PC-9 (cell line): ENCODE measurements around the gene GLS. TPM values are rescaled to one million over a fixed set of nuclear protein-coding genes. Genes with fewer than 3 reads are reported as not detected.

Source experiments
- BruUV-seq: library from RNA; stranded (reverse); fragments of 400-500 nt; replicated peaks from 2 replicates; lab custom pipeline; 2021; lab: Mats Ljungman, UMichigan
- CTCF ChIA-PET: fragments of 300-600 bp; sonication (Branson Sonifier 250); formaldehyde crosslinking; loops from one replicate; lab custom pipeline; 2022; ENCODE audit warnings: antibody characterized with exemption; lab: Charles Lee
- POLR2A ChIA-PET: fragments of 300-600 bp; sonication (Branson Sonifier 250); formaldehyde crosslinking; loops from one replicate; lab custom pipeline; 2022; ENCODE audit warnings: antibody characterized with exemption; ENCODE audit not compliant: unreplicated experiment; lab: Charles Lee
- DNase-seq, 2 experiments: peaks; one replicate each; pipeline versions ENCODE4 v3.0.0 to v3.0.0-alpha.2; 2015 to 2022; ENCODE audit warnings: mixed read lengths in 1 of 2
- H2AFZ ChIP-seq: fragments of 200-600 bp; sonication (generic); 2 replicates; pipeline ENCODE4 v1.8.1; 2017; ENCODE audit warnings: antibody characterized with exemption
- H3F3A ChIP-seq: fragments of 200-600 bp; sonication (generic); 2 replicates; pipeline ENCODE4 v1.8.1; 2017; ENCODE audit warnings: antibody characterized with exemption, mild to moderate bottlenecking, low read depth; ENCODE audit not compliant: insufficient read depth
- H3K27ac ChIP-seq: fragments of 200-600 bp; sonication (generic); 2 replicates; pipeline ENCODE4 v1.6.1; 2016; ENCODE audit warnings: mixed run types
- H3K27me3 ChIP-seq: fragments of 200-600 bp; sonication (generic); 2 replicates; pipeline ENCODE4 v1.6.1; 2016; ENCODE audit warnings: low read depth, mixed run types; ENCODE audit not compliant: insufficient read depth
- H3K36me3 ChIP-seq: fragments of 200-600 bp; sonication (generic); 2 replicates; pipeline ENCODE4 v1.6.1; 2016; ENCODE audit warnings: low read depth, mixed run types
- H3K4me1 ChIP-seq: fragments of 200-600 bp; sonication (generic); replicated peaks from 2 replicates; pipeline ENCODE4 v1.6.1; 2016; ENCODE audit warnings: mixed run types; ENCODE audit not compliant: insufficient read depth
- H3K4me2 ChIP-seq: fragments of 200-600 bp; sonication (generic); 2 replicates; pipeline ENCODE4 v1.6.1; 2017; ENCODE audit warnings: mixed run types
- H3K4me3 ChIP-seq: fragments of 200-600 bp; sonication (generic); 2 replicates; pipeline ENCODE4 v1.6.1; 2016; ENCODE audit warnings: mixed run types
- H3K79me2 ChIP-seq: fragments of 200-600 bp; sonication (generic); 2 replicates; pipeline ENCODE4 v1.6.1; 2017; ENCODE audit warnings: low read depth, mixed run types
- H3K9me2 ChIP-seq: fragments of 200-600 bp; sonication (generic); 2 replicates; pipeline ENCODE4 v1.8.1; 2017; ENCODE audit warnings: mild to moderate bottlenecking; ENCODE audit not compliant: insufficient read depth
- H3K9me3 ChIP-seq: fragments of 200-600 bp; sonication (generic); 2 replicates; pipeline ENCODE4 v1.8.1; 2016; ENCODE audit warnings: low read depth; ENCODE audit not compliant: insufficient read depth
- H4K20me1 ChIP-seq: fragments of 200-600 bp; sonication (generic); 2 replicates; pipeline ENCODE4 v1.8.1; 2017; ENCODE audit not compliant: insufficient read depth
- EZH2 ChIP-seq: fragments of 200-600 bp; sonication (generic); IDR thresholded peaks from 2 replicates; pipeline ENCODE4 v1.8.0; 2017; ENCODE audit warnings: antibody characterized with exemption, low read depth
- intact Hi-C: fragments of 100-400 bp; cut with micrococcal nuclease; formaldehyde crosslinking; loops from one replicate; pipeline ENCODE4 v1.10.0; 2022; ENCODE audit not compliant: unreplicated experiment
- total RNA-seq: library from RNA; stranded (reverse); gene quantifications from 2 replicates; pipeline ENCODE4 v1.2.3, GENCODE V29; 2021
- TF ChIP-seq, protein P1 (sequence below): fragments of 200-600 bp; sonication (generic); conservative IDR thresholded peaks from 2 replicates; pipeline ENCODE4 v1.6.1; 2017; ENCODE audit warnings: mixed run types, antibody characterized with exemption, mild to moderate bottlenecking, moderate library complexity

The GLS gene
- total RNA-seq, 1 experiment from 2014 or later: 68.5 TPM

DNA sequence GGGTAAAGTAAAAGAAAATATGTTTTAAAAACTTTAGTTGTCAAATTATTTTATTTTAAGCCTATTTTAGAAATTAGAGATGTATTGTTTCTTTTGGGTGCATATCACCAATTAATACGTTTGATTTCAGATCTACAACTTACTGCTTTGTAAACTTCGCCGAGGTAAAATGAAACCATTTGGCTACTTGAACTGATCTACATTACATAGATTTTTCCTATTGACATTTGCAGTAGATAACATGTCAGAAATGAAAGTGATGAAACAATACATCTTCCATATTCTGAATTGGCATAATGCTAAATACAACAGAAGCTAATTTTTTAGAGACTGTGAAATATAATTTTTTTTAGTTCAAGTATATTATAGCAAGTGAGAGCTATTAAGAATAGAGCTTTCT, 39.5 kb downstream of the GLS start:
- Histone ChIP-seq H2AFZ (no peak overlapping the region), H3K9me2 (no peaks in the 10 kb centered on the region), H3K4me1 (no peaks in the 10 kb centered on the region), H3K36me3 (peaks cover 41% of the 10 kb centered on the region), H3K79me2 (no peaks in the 10 kb centered on the region), H3K4me2 (no peak overlapping the region), H3K4me3 (no peak overlapping the region), H4K20me1 (no peaks in the 10 kb centered on the region), H3K27me3 (no peaks in the 10 kb centered on the region), H3K9me3 (no peaks in the 10 kb centered on the region), H3F3A (peaks cover 12% of the 10 kb centered on the region; the same call in 1 of the 2 replicates), H3K27ac (no peak overlapping the region)
- POLR2A ChIA-PET: no interaction called here
- intact Hi-C loops: loop anchor here (10.0 kb wide), 1 partner anchor 65 kb away; no protein-coding TSS in a partner anchor
- no peak for DNase-seq
- no peak for TF ChIP-seq EZH2
- TF ChIP-seq, protein P1, sequence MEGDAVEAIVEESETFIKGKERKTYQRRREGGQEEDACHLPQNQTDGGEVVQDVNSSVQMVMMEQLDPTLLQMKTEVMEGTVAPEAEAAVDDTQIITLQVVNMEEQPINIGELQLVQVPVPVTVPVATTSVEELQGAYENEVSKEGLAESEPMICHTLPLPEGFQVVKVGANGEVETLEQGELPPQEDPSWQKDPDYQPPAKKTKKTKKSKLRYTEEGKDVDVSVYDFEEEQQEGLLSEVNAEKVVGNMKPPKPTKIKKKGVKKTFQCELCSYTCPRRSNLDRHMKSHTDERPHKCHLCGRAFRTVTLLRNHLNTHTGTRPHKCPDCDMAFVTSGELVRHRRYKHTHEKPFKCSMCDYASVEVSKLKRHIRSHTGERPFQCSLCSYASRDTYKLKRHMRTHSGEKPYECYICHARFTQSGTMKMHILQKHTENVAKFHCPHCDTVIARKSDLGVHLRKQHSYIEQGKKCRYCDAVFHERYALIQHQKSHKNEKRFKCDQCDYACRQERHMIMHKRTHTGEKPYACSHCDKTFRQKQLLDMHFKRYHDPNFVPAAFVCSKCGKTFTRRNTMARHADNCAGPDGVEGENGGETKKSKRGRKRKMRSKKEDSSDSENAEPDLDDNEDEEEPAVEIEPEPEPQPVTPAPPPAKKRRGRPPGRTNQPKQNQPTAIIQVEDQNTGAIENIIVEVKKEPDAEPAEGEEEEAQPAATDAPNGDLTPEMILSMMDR: no peak
- CTCF ChIA-PET: interaction anchor here (0.6 kb wide), 1 partner anchor 54 kb away, joined by 6 read pairs; no protein-coding TSS in a partner anchor
- BruUV-seq: no TSS peak

DNA sequence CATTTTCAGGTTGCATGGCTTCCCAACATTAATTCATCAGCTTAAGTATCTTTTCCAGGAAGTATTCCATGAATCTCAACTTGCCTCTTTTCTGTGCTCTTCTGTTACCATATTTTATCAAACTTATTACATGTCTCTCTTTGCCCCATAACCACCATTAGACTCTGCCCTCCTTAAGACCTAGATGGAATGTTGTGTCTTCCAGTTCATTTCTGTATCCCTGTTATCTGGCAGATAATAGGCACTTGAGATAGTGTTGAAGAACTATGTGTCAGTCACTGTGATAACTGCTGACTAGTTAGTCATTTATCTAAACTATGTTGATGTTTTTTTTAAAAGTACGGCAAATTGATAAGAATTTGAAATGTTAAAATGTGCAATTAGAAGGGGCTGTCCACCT, 41.8 kb downstream of the GLS start:
- Histone ChIP-seq H3K4me1 (no peaks in the 10 kb centered on the region), H3K79me2 (no peaks in the 10 kb centered on the region), H3K4me3 (no peak overlapping the region), H2AFZ (no peak overlapping the region), H3F3A (peaks cover 12% of the 10 kb centered on the region; the same call in 1 of the 2 replicates), H3K36me3 (peaks cover 34% of the 10 kb centered on the region), H3K27ac (no peak overlapping the region), H3K4me2 (no peak overlapping the region), H4K20me1 (no peaks in the 10 kb centered on the region), H3K9me3 (no peaks in the 10 kb centered on the region), H3K9me2 (no peaks in the 10 kb centered on the region), H3K27me3 (no peaks in the 10 kb centered on the region)
- ChIA-PET CTCF (no interaction called here), POLR2A (no interaction called here)
- intact Hi-C loops: loop anchor here (10.0 kb wide), 1 partner anchor 62 kb away; no protein-coding TSS in a partner anchor
- TF ChIP-seq EZH2: no peak
- TF ChIP-seq, protein P1: no peak
- DNase-seq: no peak
- no TSS peak for BruUV-seq

DNA sequence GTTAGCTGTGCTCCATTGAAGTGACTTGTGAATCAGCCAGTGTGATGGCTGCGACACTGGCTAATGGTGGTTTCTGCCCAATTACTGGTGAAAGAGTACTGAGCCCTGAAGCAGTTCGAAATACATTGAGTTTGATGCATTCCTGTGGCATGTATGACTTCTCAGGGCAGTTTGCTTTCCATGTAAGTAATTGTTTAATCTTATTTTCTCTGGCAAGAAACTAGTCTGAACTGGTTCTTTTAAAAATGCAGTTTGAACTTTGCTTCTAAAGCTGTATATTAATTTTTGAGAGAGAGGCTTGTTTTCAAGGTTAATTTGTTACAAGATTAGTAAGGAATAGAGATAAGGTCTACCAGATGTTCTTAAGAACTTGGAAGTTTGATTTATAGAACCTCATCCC, 46.7 kb downstream of the GLS start:
- no peak overlapping the region for H3K4me2 ChIP-seq
- peaks cover 16% of the 10 kb centered on the region; the same call in 1 of the 2 replicates for H3K36me3 ChIP-seq
- TF ChIP-seq, protein P1: no peak
- TF ChIP-seq EZH2: no peak
- no peaks in the 10 kb centered on the region for H3K27me3 ChIP-seq
- no TSS peak for BruUV-seq
- POLR2A ChIA-PET: no interaction called here
- H3K79me2 ChIP-seq: no peaks in the 10 kb centered on the region
- H3K9me2 ChIP-seq: no peaks in the 10 kb centered on the region
- CTCF ChIA-PET: no interaction called here
- no peak for DNase-seq
- H3K27ac ChIP-seq: no peak overlapping the region
- H3K4me1 ChIP-seq: no peaks in the 10 kb centered on the region
- intact Hi-C loops: loop anchor here (10.0 kb wide), 1 partner anchor 58 kb away; no protein-coding TSS in a partner anchor
- no peak overlapping the region for H2AFZ ChIP-seq
- H3F3A ChIP-seq: peaks cover 3% of the 10 kb centered on the region; the same call in 1 of the 2 replicates
- no peaks in the 10 kb centered on the region for H4K20me1 ChIP-seq
- no peaks in the 10 kb centered on the region for H3K9me3 ChIP-seq
- H3K4me3 ChIP-seq: no peak overlapping the region
